Measurements from ENCODE around the gene TNFAIP8. TPM values are rescaled to one million over a fixed set of nuclear protein-coding genes. Genes with fewer than 3 reads are reported as not detected.

TNFAIP8 gene
- total and polyA plus RNA-seq, 2 of the 13 experiments (the other 11 are each of a cell fraction or from before 2014, with no cell fraction given): 6.4 to 11.2 TPM

DNA sequence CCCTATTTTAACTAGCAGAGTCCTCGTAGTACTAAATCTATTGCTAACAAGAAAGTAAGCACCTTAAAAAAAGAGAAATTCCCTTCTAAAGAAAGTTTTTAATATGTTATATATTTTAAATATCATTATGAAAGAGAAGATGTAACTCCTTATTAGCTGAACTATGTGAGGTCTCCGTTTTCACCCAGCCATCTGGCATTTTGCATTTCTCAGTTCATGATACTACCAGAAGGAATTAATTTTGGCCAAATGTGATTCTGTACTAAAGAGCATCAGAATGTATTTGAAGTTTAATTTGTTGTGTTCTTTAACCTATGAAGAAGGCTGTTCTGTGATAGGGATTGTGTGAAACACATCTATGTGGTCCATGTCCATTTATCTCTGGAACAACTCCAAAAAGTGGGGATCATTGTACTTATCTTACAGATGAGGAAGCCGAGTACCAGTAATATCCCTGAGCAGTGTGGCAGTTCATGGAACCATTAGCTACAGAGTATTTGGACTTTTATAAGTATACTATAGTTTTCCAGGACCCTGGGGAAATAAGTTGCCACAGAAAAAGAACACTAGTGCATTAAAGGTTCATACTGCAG, 29.8 kb downstream of the TNFAIP8 start:
- no TSS peak for BruUV-seq (replicated peaks)
- POLR2A ChIA-PET: no interaction called here

More for the DNA sequence above, 29.8 kb downstream of the TNFAIP8 start:
- no peak overlapping the region for H3K9ac ChIP-seq (ENCODE audit: insufficient read depth, low read depth, low read length)
- H2AFZ ChIP-seq (ENCODE audit: low read length): no peak overlapping the region
- H3K4me2 ChIP-seq (ENCODE audit: low read depth, low read length): no peak overlapping the region
- H3K36me3 ChIP-seq (replicated peaks in 1 of 2; ENCODE audit: control insufficient read depth in 1 of 2, insufficient read depth in 2 of 2, low read length in 2 of 2): no peaks in the 10 kb centered on the region
- FAIRE-seq: no peak
- no peak overlapping the region for H3K4me3 ChIP-seq (replicated peaks in 1 of 3; ENCODE audit: insufficient read depth in 1 of 3, low read depth in 2 of 3, low read length in 3 of 3)
- H4K20me1 ChIP-seq (ENCODE audit: insufficient read depth, low read length): no peaks in the 10 kb centered on the region
- no peaks in the 10 kb centered on the region for H3K79me2 ChIP-seq (ENCODE audit: insufficient read depth, low read length)
- no peak for DNase-seq (ENCODE audit: low spot score)
- peaks cover 30% of the 10 kb centered on the region for H3K4me1 ChIP-seq (ENCODE audit: insufficient read depth, low read length)
- intact Hi-C loops (cut with micrococcal nuclease; ENCODE audit: unreplicated experiment) (no loop called here), in situ Hi-C loops (cut with HindIII; ENCODE audit: extremely low pct_ligation_motif_present, low pct_unique_long_range_greater_than_20kb) (no loop called here)
- WGBS (ENCODE audit: low lambda C conversion rate): 89% methylated on average over 3 of the region's 3 CpGs
- no peak for ATAC-seq
- H3K9me3 ChIP-seq (ENCODE audit: low read length): no peaks in the 10 kb centered on the region
- no peak overlapping the region for H3K27ac ChIP-seq (ENCODE audit: extremely low read length, insufficient read depth, low read length)
- H3K27me3 ChIP-seq (ENCODE audit: control insufficient read depth in 1 of 2, insufficient read depth in 2 of 2, low read length in 2 of 2): no peaks in the 10 kb centered on the region
- TF ChIP-seq MXI1 (IDR thresholded peaks at IDR 0.05; ENCODE audit: borderline replicate concordance, low read depth, low read length) (no peak), ZSCAN22 (CRISPR knock-in tag; IDR thresholded peaks at IDR 0.05) (no peak), U2AF1 (optimal IDR thresholded peaks at IDR 0.05; ENCODE audit: low read depth, low read length) (no peak), MTF1 (CRISPR knock-in tag; IDR thresholded peaks at IDR 0.05) (no peak), ZNF530 (CRISPR knock-in tag; IDR thresholded peaks at IDR 0.05; ENCODE audit: low read depth) (no peak)
- TF ChIP-seq, protein P1, sequence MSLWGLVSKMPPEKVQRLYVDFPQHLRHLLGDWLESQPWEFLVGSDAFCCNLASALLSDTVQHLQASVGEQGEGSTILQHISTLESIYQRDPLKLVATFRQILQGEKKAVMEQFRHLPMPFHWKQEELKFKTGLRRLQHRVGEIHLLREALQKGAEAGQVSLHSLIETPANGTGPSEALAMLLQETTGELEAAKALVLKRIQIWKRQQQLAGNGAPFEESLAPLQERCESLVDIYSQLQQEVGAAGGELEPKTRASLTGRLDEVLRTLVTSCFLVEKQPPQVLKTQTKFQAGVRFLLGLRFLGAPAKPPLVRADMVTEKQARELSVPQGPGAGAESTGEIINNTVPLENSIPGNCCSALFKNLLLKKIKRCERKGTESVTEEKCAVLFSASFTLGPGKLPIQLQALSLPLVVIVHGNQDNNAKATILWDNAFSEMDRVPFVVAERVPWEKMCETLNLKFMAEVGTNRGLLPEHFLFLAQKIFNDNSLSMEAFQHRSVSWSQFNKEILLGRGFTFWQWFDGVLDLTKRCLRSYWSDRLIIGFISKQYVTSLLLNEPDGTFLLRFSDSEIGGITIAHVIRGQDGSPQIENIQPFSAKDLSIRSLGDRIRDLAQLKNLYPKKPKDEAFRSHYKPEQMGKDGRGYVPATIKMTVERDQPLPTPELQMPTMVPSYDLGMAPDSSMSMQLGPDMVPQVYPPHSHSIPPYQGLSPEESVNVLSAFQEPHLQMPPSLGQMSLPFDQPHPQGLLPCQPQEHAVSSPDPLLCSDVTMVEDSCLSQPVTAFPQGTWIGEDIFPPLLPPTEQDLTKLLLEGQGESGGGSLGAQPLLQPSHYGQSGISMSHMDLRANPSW (CRISPR knock-in tag; IDR thresholded peaks at IDR 0.05; ENCODE audit: borderline replicate concordance): no peak
- CTCF ChIA-PET (ENCODE audit: low intra/inter-chr PET ratio, low total read pairs): no interaction called here

Data from HepG2 (cell line).